Trophoblast cell (in vitro differentiated cells and primary cell): Measurements from ENCODE around the gene LTA4H.
A peak's percentile ranks its signal among the peaks of the same experiment; 100 is the strongest.

ENCODE experiments used
- DNase-seq, 2 donors: peaks; one replicate each; pipeline ENCODE4 v3.0.0-alpha.2; 2016
- H2AFZ ChIP-seq: 2 replicates; pipeline ENCODE4 v1.6.1; 2013; ENCODE audit warnings: low read length, moderate library complexity, mild to moderate bottlenecking; ENCODE audit not compliant: insufficient read depth, poor library complexity
- H2AK5ac ChIP-seq: 2 replicates; pipeline ENCODE4 v1.6.1; 2013; ENCODE audit warnings: mild to moderate bottlenecking, low read length
- H2BK120ac ChIP-seq: 2 replicates; pipeline ENCODE4 v1.6.1; 2013; ENCODE audit warnings: low read length, mild to moderate bottlenecking, moderate library complexity; ENCODE audit not compliant: insufficient read depth, poor library complexity
- H2BK12ac ChIP-seq: 2 replicates; pipeline ENCODE4 v1.6.1; 2013; ENCODE audit warnings: mild to moderate bottlenecking, low read length, moderate library complexity
- H2BK5ac ChIP-seq: 2 replicates; pipeline ENCODE4 v1.6.1; 2013; ENCODE audit warnings: low read length, low read depth, moderate library complexity, mild to moderate bottlenecking; ENCODE audit not compliant: poor library complexity
- H3K14ac ChIP-seq: 2 replicates; pipeline ENCODE4 v1.6.1; 2013; ENCODE audit warnings: mild to moderate bottlenecking, low read length
- H3K18ac ChIP-seq: 2 replicates; pipeline ENCODE4 v1.6.1; 2013; ENCODE audit warnings: mild to moderate bottlenecking, low read length
- H3K23ac ChIP-seq: 2 replicates; pipeline ENCODE4 v1.6.1; 2013; ENCODE audit warnings: low read length
- H3K27ac ChIP-seq: 2 replicates; pipeline ENCODE4 v1.5.1; 2013; ENCODE audit warnings: low read depth, mild to moderate bottlenecking, inconsistent platforms, low read length, moderate library complexity
- H3K27me3 ChIP-seq: 2 replicates; pipeline ENCODE4 v1.6.1; 2013; ENCODE audit warnings: inconsistent platforms, mild to moderate bottlenecking, low read length, moderate library complexity; ENCODE audit not compliant: insufficient read depth
- H3K36me3 ChIP-seq, 2 experiments: 1 replicate in 1 of 2; 2 replicates in 1 of 2; pipeline ENCODE4 v1.6.1; 2013; ENCODE audit warnings: low read length in 2 of 2, mild to moderate bottlenecking in 2 of 2, moderate library complexity in 1 of 2; ENCODE audit not compliant: insufficient read depth in 2 of 2, control insufficient read depth in 1 of 2
- H3K4ac ChIP-seq: 2 replicates; pipeline ENCODE4 v1.6.1; 2013; ENCODE audit warnings: low read depth, mild to moderate bottlenecking, low read length, moderate library complexity
- H3K4me1 ChIP-seq, 2 experiments: 1 replicate in 1 of 2; 2 replicates in 1 of 2; pipeline ENCODE4 v1.6.1; 2013; ENCODE audit warnings: low read length in 2 of 2, mild to moderate bottlenecking in 2 of 2, moderate library complexity in 1 of 2; ENCODE audit not compliant: insufficient read depth in 2 of 2, control insufficient read depth in 1 of 2
- H3K4me2 ChIP-seq: 2 replicates; pipeline ENCODE4 v1.6.1; 2013; ENCODE audit warnings: inconsistent platforms, mild to moderate bottlenecking, low read length, moderate library complexity
- H3K4me3 ChIP-seq: 2 replicates; pipeline ENCODE4 v1.5.1; 2013; ENCODE audit warnings: mild to moderate bottlenecking, low read depth, low read length, inconsistent platforms
- H3K79me1 ChIP-seq: one replicate; pipeline ENCODE4 v1.6.1; 2013; ENCODE audit warnings: low read length
- H3K79me2 ChIP-seq: 2 replicates; pipeline ENCODE4 v1.6.1; 2013; ENCODE audit warnings: low read length, mild to moderate bottlenecking; ENCODE audit not compliant: control insufficient read depth, insufficient read depth, poor library complexity
- H3K9ac ChIP-seq: 2 replicates; pipeline ENCODE4 v1.6.1; 2013; ENCODE audit warnings: mild to moderate bottlenecking, low read length
- H3K9me3 ChIP-seq: 2 replicates; pipeline ENCODE4 v1.6.1; 2013; ENCODE audit warnings: low read depth, mild to moderate bottlenecking, control low read depth, inconsistent platforms, low read length; ENCODE audit not compliant: insufficient read depth
- H4K12ac ChIP-seq: 2 replicates; pipeline ENCODE4 v1.6.1; 2013; ENCODE audit warnings: low read depth, mild to moderate bottlenecking, low read length, moderate library complexity
- H4K8ac ChIP-seq: 2 replicates; pipeline ENCODE4 v1.6.1; 2013; ENCODE audit warnings: low read depth, mild to moderate bottlenecking, low read length, moderate library complexity
- H4K91ac ChIP-seq: one replicate; pipeline ENCODE4 v1.6.1; 2013; ENCODE audit warnings: low read depth, mild to moderate bottlenecking, low read length, moderate library complexity
- WGBS: extraction: QIAGEN DNeasy Blood & Tissue Kit; methylation state at CpG from one replicate; pipeline ENCODE4 v1.1.7; 2013; ENCODE audit warnings: missing lambda C conversion rate; ENCODE audit not compliant: insufficient read length, insufficient coverage; ENCODE audit errors: extremely low coverage; 5-methylcytosine and 5-hydroxymethylcytosine counted together

Gene LTA4H

DNA sequence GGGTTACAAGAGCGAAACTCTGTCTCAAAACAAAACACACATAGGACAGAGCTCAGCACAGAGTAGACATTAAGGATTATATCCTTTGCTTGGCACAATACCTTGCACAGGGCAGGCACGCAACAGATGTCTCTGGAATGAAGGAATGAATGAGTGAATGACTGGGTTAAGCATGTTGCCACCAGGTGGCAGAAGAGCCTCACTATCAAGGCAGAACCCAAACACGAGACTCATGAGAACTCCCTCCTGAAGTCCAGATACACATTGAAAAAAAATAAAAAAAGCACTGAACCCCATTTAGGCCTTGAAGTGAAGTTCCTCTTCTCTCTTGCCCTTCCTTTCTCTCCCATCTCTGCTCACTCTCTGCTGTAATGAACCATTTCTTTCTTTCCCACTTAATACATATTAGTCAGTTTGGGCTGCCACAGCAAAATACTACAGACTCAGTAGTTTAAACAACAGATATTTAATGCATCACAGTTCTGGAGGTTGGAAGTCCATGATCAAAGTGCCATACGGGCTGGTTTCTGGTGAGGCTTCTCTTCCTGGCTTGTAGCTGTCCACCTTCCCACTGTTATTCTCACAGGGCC, 26.6 kb upstream of the LTA4H start:
- Histone ChIP-seq H2BK12ac (no peak overlapping the region), H4K91ac (no peak overlapping the region), H2AFZ (no peak overlapping the region), H3K4me1 (no peaks in the 10 kb centered on the region), H2BK5ac (no peak overlapping the region), H3K4me3 (no peak overlapping the region), H3K79me2 (no peaks in the 10 kb centered on the region), H3K27me3 (no peaks in the 10 kb centered on the region), H3K9me3 (no peaks in the 10 kb centered on the region), H3K18ac (no peak overlapping the region), H4K12ac (no peak overlapping the region), H3K36me3 (no peaks in the 10 kb centered on the region), H2BK120ac (no peak overlapping the region), H3K79me1 (no peaks in the 10 kb centered on the region), H3K4me2 (no peak overlapping the region), H3K27ac (no peak overlapping the region), H3K4ac (no peak overlapping the region), H3K23ac (no peak overlapping the region), H4K8ac (no peak overlapping the region), H3K14ac (no peak overlapping the region), H3K9ac (no peak overlapping the region), H2AK5ac (no peak overlapping the region)
- peak; percentile 73 to 89 for DNase-seq
- WGBS = no CpG with 5 or more reads among the region's 4 CpGs

DNA sequence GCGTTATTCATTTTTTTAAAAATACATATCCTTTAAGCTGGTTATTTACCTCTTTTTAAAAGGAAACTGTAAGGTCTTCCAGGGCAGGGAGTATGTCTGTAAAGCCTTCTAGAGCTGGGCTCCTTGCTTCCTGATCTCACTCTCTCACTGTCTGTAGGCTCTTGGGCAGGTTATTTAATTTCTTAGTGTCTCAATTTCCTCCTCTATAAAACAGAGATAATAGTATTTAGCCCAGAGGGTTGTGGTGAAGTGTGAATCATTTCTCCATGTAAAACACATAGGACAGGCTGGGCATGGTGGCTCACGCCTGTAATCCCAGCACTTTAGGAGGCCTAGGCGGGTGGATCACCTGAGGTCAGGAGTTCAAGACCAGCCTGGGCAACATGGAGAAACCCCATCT, 25.9 kb upstream of the LTA4H start:
- H3K36me3 ChIP-seq = no peaks in the 10 kb centered on the region
- H4K8ac ChIP-seq = no peak overlapping the region
- no CpG with 5 or more reads among the region's 3 CpGs for WGBS

DNA sequence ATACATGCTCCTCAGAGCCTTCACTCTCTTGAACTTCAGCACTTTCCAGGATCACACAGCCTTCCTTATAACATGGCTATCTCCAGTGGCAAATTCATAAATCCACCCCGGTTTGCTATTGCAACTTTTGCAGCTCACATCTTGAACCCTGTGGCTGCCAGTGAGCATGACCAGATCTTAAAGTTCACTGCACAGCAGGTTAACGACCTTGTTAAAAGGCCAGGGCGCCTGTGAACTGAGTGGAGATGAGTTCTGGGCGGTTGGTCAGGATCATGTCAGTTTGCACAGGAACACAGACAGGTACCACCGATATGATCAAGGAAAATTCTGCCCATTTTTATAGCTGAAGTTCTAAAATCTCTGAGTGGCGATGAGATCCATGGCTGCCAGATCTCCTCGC, 24.7 kb upstream of the LTA4H start:
- no peak overlapping the region for H2AFZ ChIP-seq
- no peak overlapping the region for H3K14ac ChIP-seq
- no peak overlapping the region for H3K9ac ChIP-seq
- H3K4me3 ChIP-seq = no peak overlapping the region
- no peaks in the 10 kb centered on the region for H3K9me3 ChIP-seq
- H3K27me3 ChIP-seq = no peaks in the 10 kb centered on the region
- no peak overlapping the region for H3K18ac ChIP-seq
- no peak overlapping the region for H3K4me2 ChIP-seq
- H2BK5ac ChIP-seq = no peak overlapping the region
- H3K23ac ChIP-seq = no peak overlapping the region
- no peaks in the 10 kb centered on the region for H3K79me2 ChIP-seq
- H2BK12ac ChIP-seq = no peak overlapping the region
- no peak overlapping the region for H4K12ac ChIP-seq
- H2AK5ac ChIP-seq = no peak overlapping the region
- H3K79me1 ChIP-seq = no peaks in the 10 kb centered on the region
- no peak overlapping the region for H4K8ac ChIP-seq
- no peak overlapping the region for H3K27ac ChIP-seq
- DNase-seq = no peak
- no peaks in the 10 kb centered on the region for H3K4me1 ChIP-seq
- no peak overlapping the region for H4K91ac ChIP-seq
- no peak overlapping the region for H3K4ac ChIP-seq
- no peak overlapping the region for H2BK120ac ChIP-seq
- no peaks in the 10 kb centered on the region for H3K36me3 ChIP-seq
- WGBS = no CpG with 5 or more reads among the region's 7 CpGs

More for the DNA sequence above, 25.9 kb upstream of the LTA4H start:
- H3K9me3 ChIP-seq = no peaks in the 10 kb centered on the region
- no peak overlapping the region for H3K23ac ChIP-seq
- no peak overlapping the region for H3K9ac ChIP-seq
- H2BK12ac ChIP-seq = no peak overlapping the region
- no peak overlapping the region for H2AFZ ChIP-seq
- no peak overlapping the region for H3K14ac ChIP-seq
- H2AK5ac ChIP-seq = no peak overlapping the region
- H3K4me1 ChIP-seq = no peaks in the 10 kb centered on the region
- no peak overlapping the region for H3K4me3 ChIP-seq
- H4K12ac ChIP-seq = no peak overlapping the region
- DNase-seq = no peak
- no peak overlapping the region for H3K18ac ChIP-seq
- no peaks in the 10 kb centered on the region for H3K79me1 ChIP-seq
- no peak overlapping the region for H3K27ac ChIP-seq
- H3K4me2 ChIP-seq = no peak overlapping the region
- no peak overlapping the region for H2BK120ac ChIP-seq
- no peak overlapping the region for H4K91ac ChIP-seq
- no peaks in the 10 kb centered on the region for H3K27me3 ChIP-seq
- H3K4ac ChIP-seq = no peak overlapping the region
- H3K79me2 ChIP-seq = no peaks in the 10 kb centered on the region
- no peak overlapping the region for H2BK5ac ChIP-seq

DNA sequence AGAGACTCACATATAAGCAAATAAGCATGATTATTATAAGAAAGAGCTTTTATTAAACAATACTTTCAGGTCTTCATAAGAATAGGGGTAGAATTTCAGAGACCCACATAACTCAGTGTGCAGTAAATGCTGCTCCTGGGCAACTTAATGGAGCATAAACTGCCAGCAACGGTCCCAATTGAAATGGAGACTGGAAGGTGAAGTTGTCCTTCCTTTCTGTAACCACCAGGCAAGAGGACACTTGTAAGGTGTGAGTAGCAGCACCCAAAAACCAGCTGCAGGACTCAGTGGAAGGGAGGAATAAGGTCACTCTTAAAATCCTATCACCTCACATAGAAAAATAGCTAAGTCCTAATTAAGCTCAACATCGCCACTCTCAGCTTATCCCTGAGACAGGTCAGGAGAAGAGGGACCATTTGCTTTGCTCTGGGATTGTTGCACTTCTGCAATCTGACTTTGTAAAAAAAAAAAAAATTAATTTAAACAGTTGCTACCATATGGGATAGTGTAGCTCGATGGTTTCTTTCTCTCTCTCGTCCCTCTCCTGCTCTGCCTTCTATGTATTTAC, 22.7 kb upstream of the LTA4H start:
- Histone ChIP-seq H2BK120ac (no peak overlapping the region), H3K27me3 (no peaks in the 10 kb centered on the region), H3K14ac (no peak overlapping the region), H4K8ac (no peak overlapping the region), H3K4ac (no peak overlapping the region), H2AFZ (no peak overlapping the region), H3K9me3 (no peaks in the 10 kb centered on the region), H3K27ac (no peak overlapping the region), H3K79me1 (no peaks in the 10 kb centered on the region), H4K91ac (no peak overlapping the region), H3K4me1 (no peaks in the 10 kb centered on the region), H2BK12ac (no peak overlapping the region), H3K79me2 (no peaks in the 10 kb centered on the region), H3K18ac (no peak overlapping the region), H4K12ac (no peak overlapping the region), H3K9ac (no peak overlapping the region), H3K36me3 (no peaks in the 10 kb centered on the region), H3K4me3 (no peak overlapping the region), H2AK5ac (no peak overlapping the region), H2BK5ac (no peak overlapping the region), H3K23ac (no peak overlapping the region), H3K4me2 (no peak overlapping the region)
- WGBS = no CpG with 5 or more reads among the region's 4 CpGs
- no peak for DNase-seq
